HepG2 (cell line): ENCODE data around the gene TRAK1. TPM values are rescaled to one million over a fixed set of nuclear protein-coding genes. Genes with fewer than 3 reads are reported as not detected.

ENCODE experiments used
- ATAC-seq: fragments of 200-7000 bp; cut with Tn5 transposase; 3 replicates; pipeline ENCODE4 v1.9.1; 2020; ENCODE audit warnings: mild to moderate bottlenecking, moderate library complexity
- BruUV-seq: library from RNA; stranded (reverse); fragments of 400-500 nt; replicated peaks from 2 replicates; lab custom pipeline; 2021; lab: Mats Ljungman, UMichigan
- CTCF ChIA-PET: fragments of 300-600 bp; formaldehyde crosslinking; extraction: SDS; loops from one replicate; lab custom pipeline; 2021; ENCODE audit warnings: low total read pairs, inconsistent platforms, low intra/inter-chr PET ratio; lab: Yijun Ruan, JAX
- POLR2A ChIA-PET: fragments of 350-600 bp; sonication (Branson Sonifier 250); formaldehyde crosslinking; loops from one replicate; lab custom pipeline; 2020; ENCODE audit warnings: antibody characterized with exemption, inconsistent platforms; lab: Yijun Ruan, JAX
- DNase-seq: peaks from one replicate; pipeline ENCODE4 v3.0.0-alpha.2; 2015; ENCODE audit warnings: low spot score
- FAIRE-seq: peaks from 3 replicates; lab custom pipeline; 2011; peaks lifted over from hg19 to GRCh38; lab: Jason Lieb, UNC
- H2AFZ ChIP-seq: one replicate; pipeline ENCODE4 v1.6.1; 2011; ENCODE audit warnings: low read length, inconsistent platforms
- H3K27ac ChIP-seq: fragments of 300-600 bp; 3 replicates; pipeline ENCODE4 v1.8.0; 2011; ENCODE audit warnings: mixed run types, mild to moderate bottlenecking, mixed read lengths, low read length, inconsistent platforms; ENCODE audit not compliant: insufficient read depth; ENCODE audit errors: extremely low read length
- H3K27me3 ChIP-seq, 2 experiments: fragments of 200-600 bp in 1 of 2; 2 replicates in 1 of 2; 3 replicates in 1 of 2; pipeline versions ENCODE4 v1.6.0 to v1.8.0; 2011; ENCODE audit warnings: low read length in 2 of 2, mild to moderate bottlenecking in 2 of 2, moderate library complexity in 2 of 2, inconsistent platforms in 1 of 2; ENCODE audit not compliant: insufficient read depth in 2 of 2, control insufficient read depth in 1 of 2
- H3K36me3 ChIP-seq, 2 experiments: fragments of 200-600 bp in 1 of 2; replicated peaks in 1 of 2; 2 replicates in 1 of 2; 3 replicates in 1 of 2; pipeline versions ENCODE4 v1.5.1 to v1.8.0; 2011; ENCODE audit warnings: low read length in 2 of 2, inconsistent platforms in 1 of 2; ENCODE audit not compliant: insufficient read depth in 2 of 2, control insufficient read depth in 1 of 2
- H3K4me1 ChIP-seq: 2 replicates; pipeline ENCODE4 v1.5.1; 2012; ENCODE audit warnings: low read length, inconsistent platforms; ENCODE audit not compliant: insufficient read depth
- H3K4me2 ChIP-seq: 2 replicates; pipeline ENCODE4 v1.6.0; 2011; ENCODE audit warnings: low read depth, low read length, inconsistent platforms
- H3K4me3 ChIP-seq, 3 experiments: fragments of 200-600 bp in 1 of 3; sonication (generic), shearing (Covaris generic) in 1 of 3; replicated peaks in 1 of 3; 2 replicates each; pipeline ENCODE4 v1.5.1; 2011 to 2016; ENCODE audit warnings: low read length in 3 of 3, inconsistent platforms in 2 of 3, low read depth in 2 of 3, mild to moderate bottlenecking in 2 of 3, control low read depth in 1 of 3, mixed read lengths in 1 of 3; ENCODE audit not compliant: insufficient read depth in 1 of 3
- H3K79me2 ChIP-seq: one replicate; pipeline ENCODE4 v1.6.1; 2011; ENCODE audit warnings: low read length, inconsistent platforms; ENCODE audit not compliant: insufficient read depth
- H3K9ac ChIP-seq: 2 replicates; pipeline ENCODE4 v1.6.0; 2011; ENCODE audit warnings: mild to moderate bottlenecking, low read depth, low read length, inconsistent platforms; ENCODE audit not compliant: insufficient read depth
- H3K9me3 ChIP-seq: 2 replicates; pipeline ENCODE4 v1.5.1; 2012; ENCODE audit warnings: mild to moderate bottlenecking, low read length
- H4K20me1 ChIP-seq: 2 replicates; pipeline ENCODE4 v1.6.0; 2011; ENCODE audit warnings: inconsistent platforms, mild to moderate bottlenecking, low read length, moderate library complexity; ENCODE audit not compliant: insufficient read depth
- CCDC6 ChIP-seq: sonication (generic); formaldehyde crosslinking; IDR thresholded peaks from 2 replicates; pipeline ENCODE4 v1.8.1; 2022; ENCODE audit warnings: mild to moderate bottlenecking, missing genetic modification reagents, moderate library complexity
- HCFC1 ChIP-seq: fragments of 150-350 bp; IDR thresholded peaks from 2 replicates; pipeline ENCODE4 v1.6.1; 2014; ENCODE audit warnings: low read depth, low read length
- KDM4B ChIP-seq: sonication (generic); formaldehyde crosslinking; IDR thresholded peaks from 2 replicates; pipeline ENCODE4 v1.4.0; 2020; ENCODE audit warnings: missing genetic modification reagents
- MYC ChIP-seq: sonication (generic); formaldehyde crosslinking; IDR thresholded peaks from 2 replicates; pipeline ENCODE4 v1.9.0; 2021; ENCODE audit warnings: missing genetic modification reagents, borderline replicate concordance
- SRF ChIP-seq: IDR thresholded peaks from 2 replicates; pipeline ENCODE4 v1.6.1; 2011; ENCODE audit warnings: mild to moderate bottlenecking, low read depth, low read length, moderate library complexity
- STAT5B ChIP-seq: sonication (generic); formaldehyde crosslinking; IDR thresholded peaks from 2 replicates; pipeline ENCODE4 v1.4.0; 2020; ENCODE audit warnings: missing genetic modification reagents
- ZNF160 ChIP-seq: sonication (generic); formaldehyde crosslinking; IDR thresholded peaks from 2 replicates; pipeline ENCODE4 v1.8.0; 2022; ENCODE audit warnings: mild to moderate bottlenecking, inconsistent platforms, missing genetic modification reagents
- ZNF709 ChIP-seq: sonication (generic); formaldehyde crosslinking; IDR thresholded peaks from 2 replicates; pipeline ENCODE4 v1.5.0; 2020; ENCODE audit warnings: mild to moderate bottlenecking, missing genetic modification reagents
- ZNF761 ChIP-seq: sonication (generic); formaldehyde crosslinking; conservative IDR thresholded peaks from 2 replicates; pipeline ENCODE4 v1.4.0; 2020; ENCODE audit warnings: mild to moderate bottlenecking, missing genetic modification reagents
- ZNF776 ChIP-seq: sonication (generic); formaldehyde crosslinking; IDR thresholded peaks from 2 replicates; pipeline ENCODE4 v1.4.0; 2020; ENCODE audit warnings: mild to moderate bottlenecking, missing genetic modification reagents
- WGBS: methylation state at CpG from one replicate; pipeline ENCODE4 v1.1.6; 2017; ENCODE audit warnings: low lambda C conversion rate; 5-methylcytosine and 5-hydroxymethylcytosine counted together
- in situ Hi-C: cut with HindIII; loops from 2 replicates; pipeline ENCODE4 v1.10.0; 2017; ENCODE audit warnings: low pct_unique_long_range_greater_than_20kb; ENCODE audit not compliant: extremely low pct_ligation_motif_present
- intact Hi-C: fragments of 100-400 bp; cut with micrococcal nuclease; formaldehyde crosslinking; loops from one replicate; pipeline ENCODE4 v1.10.0; 2022; ENCODE audit not compliant: unreplicated experiment
- polyA plus RNA-seq, 8 experiments: library from polyadenylated mRNA; depleted of rRNA in 3 of 8; stranded (reverse) in 7 of 8; unstranded in 1 of 8; fragments of >200 nt; fragmentation: Illumina TruSeq in 4 of 8; extraction: Trizol in 4 of 8; gene quantifications; 2 replicates each; pipeline versions ENCODE4 v1.2.1 to v1.2.3, GENCODE V29; 2011 to 2016; ENCODE audit warnings: low read depth in 4 of 8, missing spikeins in 1 of 8, mixed read lengths in 1 of 8; ENCODE audit not compliant: insufficient read depth in 1 of 8
- total RNA-seq, 5 experiments: library from RNA; depleted of rRNA; stranded (reverse); fragments of >200 nt; fragmentation: Illumina TruSeq; extraction: Trizol; gene quantifications; 2 replicates each; pipeline ENCODE4 v1.2.3, GENCODE V29; 2016; ENCODE audit warnings: low read depth in 1 of 5
- TF ChIP-seq, protein P1 (sequence below): sonication (generic); formaldehyde crosslinking; IDR thresholded peaks from 2 replicates; pipeline ENCODE4 v1.8.1; 2023; ENCODE audit warnings: mild to moderate bottlenecking, inconsistent platforms, moderate library complexity, missing genetic modification reagents, borderline replicate concordance
- TF ChIP-seq, protein P2 (sequence below): sonication (generic); formaldehyde crosslinking; IDR thresholded peaks from 2 replicates; pipeline ENCODE4 v1.5.0; 2020; ENCODE audit warnings: mild to moderate bottlenecking, missing genetic modification reagents
- TF ChIP-seq, protein P3 (sequence below): sonication (generic); formaldehyde crosslinking; IDR thresholded peaks from 2 replicates; pipeline ENCODE4 v1.4.0; 2020; ENCODE audit warnings: missing genetic modification reagents
- TF ChIP-seq, protein P4 (sequence below): sonication (generic); formaldehyde crosslinking; IDR thresholded peaks from 2 replicates; pipeline ENCODE4 v1.8.1; 2023; ENCODE audit warnings: mild to moderate bottlenecking, missing genetic modification reagents, borderline replicate concordance

Gene TRAK1
- total and polyA plus RNA-seq, 2 of the 13 experiments (the other 11 are each of a cell fraction or from before 2014, with no cell fraction given) = 20.5 to 46.6 TPM

DNA sequence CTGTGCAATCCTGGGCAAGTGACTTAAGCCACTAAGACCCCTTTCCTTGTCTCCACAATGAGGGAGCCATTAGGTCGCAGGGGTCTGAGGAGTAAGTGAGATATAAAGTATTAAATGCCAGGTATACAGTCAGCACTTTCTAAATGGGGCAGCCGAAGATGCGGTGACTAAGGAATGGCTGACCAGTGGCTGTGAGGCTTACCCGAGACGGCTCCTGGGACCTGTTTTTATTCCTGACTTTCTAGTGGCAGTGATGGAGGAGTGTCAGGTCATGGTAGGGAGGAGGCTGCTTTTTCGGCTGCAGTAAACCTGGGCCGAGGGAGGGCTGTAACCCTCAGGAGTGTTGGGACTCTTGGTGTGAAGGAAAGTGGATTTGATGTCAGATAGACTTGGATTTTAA lies 52.3 kb downstream of the TRAK1 start:
- Histone ChIP-seq H3K27ac (no peak overlapping the region), H4K20me1 (no peaks in the 10 kb centered on the region), H3K36me3 (no peaks in the 10 kb centered on the region; a peak in 3 of 5 replicates), H3K4me1 (no peaks in the 10 kb centered on the region), H3K4me3 (no peak overlapping the region), H3K4me2 (no peak overlapping the region)
- no peak for ATAC-seq
- CTCF ChIA-PET = no interaction called here
- WGBS = 91% methylated on average over 7 of the region's 7 CpGs
- TF ChIP-seq, protein P1, sequence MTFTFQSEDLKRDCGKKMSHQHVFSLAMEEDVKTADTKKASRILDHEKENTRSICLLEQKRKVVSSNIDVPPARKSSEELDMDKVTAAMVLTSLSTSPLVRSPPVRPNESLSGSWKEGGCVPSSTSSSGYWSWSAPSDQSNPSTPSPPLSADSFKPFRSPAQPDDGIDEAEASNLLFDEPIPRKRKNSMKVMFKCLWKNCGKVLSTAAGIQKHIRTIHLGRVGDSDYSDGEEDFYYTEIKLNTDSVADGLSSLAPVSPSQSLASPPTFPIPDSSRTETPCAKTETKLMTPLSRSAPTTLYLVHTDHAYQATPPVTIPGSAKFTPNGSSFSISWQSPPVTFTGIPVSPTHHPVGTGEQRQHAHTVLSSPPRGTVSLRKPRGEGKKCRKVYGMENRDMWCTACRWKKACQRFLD (CRISPR knock-in tag) = no peak
- TF ChIP-seq KDM4B (CRISPR knock-in tag) = no peak
- TF ChIP-seq ZNF761 = no peak
- TF ChIP-seq MYC = no peak
- TF ChIP-seq HCFC1 = no peak
- no peak for TF ChIP-seq SRF
- TF ChIP-seq, all 625 proteins: peak for 0
- no peaks in the 10 kb centered on the region for H3K9me3 ChIP-seq
- in situ Hi-C loops = no loop called here
- no peak overlapping the region for H3K9ac ChIP-seq
- no peak for FAIRE-seq
- no TSS peak for BruUV-seq
- intact Hi-C loops = no loop called here
- no peak for DNase-seq
- no peaks in the 10 kb centered on the region for H3K27me3 ChIP-seq
- H2AFZ ChIP-seq = no peak overlapping the region
- peaks cover 2% of the 10 kb centered on the region for H3K79me2 ChIP-seq
- POLR2A ChIA-PET = interaction anchor here (1.4 kb wide), 1 partner anchor 14 kb away, joined by 5 read pairs; no protein-coding TSS in a partner anchor

DNA sequence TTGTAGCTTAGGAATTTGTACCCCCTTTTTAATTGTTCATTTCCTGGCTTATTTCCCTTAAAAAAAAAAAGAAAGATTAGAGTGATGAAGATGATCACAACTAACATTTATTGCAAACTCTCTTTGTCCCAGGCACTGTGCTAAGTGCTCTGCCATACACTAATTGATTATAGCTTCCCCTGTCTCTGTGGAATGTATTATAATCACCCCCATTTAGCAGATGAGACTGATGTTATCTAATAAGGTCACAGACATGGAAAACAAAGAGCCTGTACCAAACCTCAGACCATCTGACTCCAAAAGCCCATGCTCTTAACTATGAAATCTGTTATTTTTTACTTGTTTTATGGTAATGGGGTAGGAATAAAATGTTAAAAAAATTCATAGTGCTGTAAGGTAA lies 53.1 kb downstream of the TRAK1 start:
- BruUV-seq = no TSS peak
- Histone ChIP-seq H3K27ac (no peak overlapping the region), H3K4me3 (no peak overlapping the region), H3K36me3 (no peaks in the 10 kb centered on the region; a peak in 3 of 5 replicates), H3K9me3 (no peaks in the 10 kb centered on the region), H3K27me3 (no peaks in the 10 kb centered on the region), H3K9ac (no peak overlapping the region), H4K20me1 (no peaks in the 10 kb centered on the region), H2AFZ (no peak overlapping the region), H3K79me2 (no peaks in the 10 kb centered on the region), H3K4me1 (no peaks in the 10 kb centered on the region), H3K4me2 (no peak overlapping the region)
- ATAC-seq (no peak), FAIRE-seq (no peak), DNase-seq (no peak)
- in situ Hi-C loops (no loop called here), intact Hi-C loops (no loop called here)
- TF ChIP-seq SRF = no peak
- no peak for TF ChIP-seq ZNF160 (CRISPR knock-in tag)
- TF ChIP-seq ZNF709 (CRISPR knock-in tag) = no peak
- no peak for TF ChIP-seq CCDC6 (CRISPR knock-in tag)
- TF ChIP-seq, protein P2, sequence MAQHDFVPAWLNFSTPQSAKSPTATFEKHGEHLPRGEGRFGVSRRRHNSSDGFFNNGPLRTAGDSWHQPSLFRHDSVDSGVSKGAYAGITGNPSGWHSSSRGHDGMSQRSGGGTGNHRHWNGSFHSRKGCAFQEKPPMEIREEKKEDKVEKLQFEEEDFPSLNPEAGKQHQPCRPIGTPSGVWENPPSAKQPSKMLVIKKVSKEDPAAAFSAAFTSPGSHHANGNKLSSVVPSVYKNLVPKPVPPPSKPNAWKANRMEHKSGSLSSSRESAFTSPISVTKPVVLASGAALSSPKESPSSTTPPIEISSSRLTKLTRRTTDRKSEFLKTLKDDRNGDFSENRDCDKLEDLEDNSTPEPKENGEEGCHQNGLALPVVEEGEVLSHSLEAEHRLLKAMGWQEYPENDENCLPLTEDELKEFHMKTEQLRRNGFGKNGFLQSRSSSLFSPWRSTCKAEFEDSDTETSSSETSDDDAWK (CRISPR knock-in tag) = no peak
- no peak for TF ChIP-seq STAT5B (CRISPR knock-in tag)
- TF ChIP-seq, protein P3, sequence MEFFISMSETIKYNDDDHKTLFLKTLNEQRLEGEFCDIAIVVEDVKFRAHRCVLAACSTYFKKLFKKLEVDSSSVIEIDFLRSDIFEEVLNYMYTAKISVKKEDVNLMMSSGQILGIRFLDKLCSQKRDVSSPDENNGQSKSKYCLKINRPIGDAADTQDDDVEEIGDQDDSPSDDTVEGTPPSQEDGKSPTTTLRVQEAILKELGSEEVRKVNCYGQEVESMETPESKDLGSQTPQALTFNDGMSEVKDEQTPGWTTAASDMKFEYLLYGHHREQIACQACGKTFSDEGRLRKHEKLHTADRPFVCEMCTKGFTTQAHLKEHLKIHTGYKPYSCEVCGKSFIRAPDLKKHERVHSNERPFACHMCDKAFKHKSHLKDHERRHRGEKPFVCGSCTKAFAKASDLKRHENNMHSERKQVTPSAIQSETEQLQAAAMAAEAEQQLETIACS (CRISPR knock-in tag) = no peak
- TF ChIP-seq, protein P4, sequence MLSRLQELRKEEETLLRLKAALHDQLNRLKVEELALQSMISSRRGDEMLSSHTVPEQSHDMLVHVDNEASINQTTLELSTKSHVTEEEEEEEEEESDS (CRISPR knock-in tag) = no peak
- no peak for TF ChIP-seq ZNF776 (CRISPR knock-in tag)
- ChIA-PET POLR2A (interaction anchor here (1.4 kb wide), 1 partner anchor 14 kb away, joined by 5 read pairs; no protein-coding TSS in a partner anchor), CTCF (no interaction called here)
